ENCODE results near the gene CYB561. TPM values are rescaled to one million over a fixed set of nuclear protein-coding genes. Genes with fewer than 3 reads are reported as not detected.
A peak's percentile ranks its signal among the peaks of the same experiment; 100 is the strongest.

The CYB561 gene
- total RNA-seq, 1 donor from 2014 or later, result 9.0 TPM

DNA sequence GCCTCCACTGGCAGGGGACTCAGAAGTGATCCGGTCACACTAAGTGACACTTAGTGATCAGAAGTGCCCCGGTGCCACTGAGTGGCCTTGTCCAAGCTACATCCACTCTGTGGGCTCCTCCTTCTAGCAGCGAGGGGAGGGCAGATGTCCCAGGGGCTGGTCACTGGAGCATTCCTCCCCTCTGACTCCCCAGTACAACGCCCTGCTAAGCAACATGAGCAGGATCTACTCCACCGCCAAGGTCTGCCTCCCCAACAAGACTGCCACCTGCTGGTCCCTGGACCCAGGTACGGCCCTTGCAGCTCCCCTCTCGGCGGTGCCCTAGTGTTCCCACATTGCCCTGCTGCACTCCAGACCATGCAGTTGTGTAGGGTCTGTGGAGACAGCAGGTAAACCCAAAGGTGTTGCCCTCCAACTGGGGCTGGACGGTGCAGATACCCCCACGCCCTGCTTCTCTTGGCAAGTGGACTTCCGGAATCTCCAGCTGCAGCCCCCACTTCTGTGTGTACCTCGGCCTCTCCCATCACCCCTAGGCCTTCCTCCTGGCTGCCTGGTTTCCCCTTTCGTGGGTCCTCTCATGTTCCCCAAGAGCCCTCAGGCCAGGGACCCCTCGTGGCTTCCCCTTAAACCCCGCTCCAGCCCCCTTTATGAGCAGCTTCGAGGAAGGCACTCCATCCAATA lies 32.8 kb upstream of the CYB561 start:
- H3K27me3 ChIP-seq (ENCODE audit: low read depth), result peaks cover 11% of the 10 kb centered on the region
- H3K4me3 ChIP-seq, result peak overlapping the region; percentile 74
- TF ChIP-seq, protein P1, sequence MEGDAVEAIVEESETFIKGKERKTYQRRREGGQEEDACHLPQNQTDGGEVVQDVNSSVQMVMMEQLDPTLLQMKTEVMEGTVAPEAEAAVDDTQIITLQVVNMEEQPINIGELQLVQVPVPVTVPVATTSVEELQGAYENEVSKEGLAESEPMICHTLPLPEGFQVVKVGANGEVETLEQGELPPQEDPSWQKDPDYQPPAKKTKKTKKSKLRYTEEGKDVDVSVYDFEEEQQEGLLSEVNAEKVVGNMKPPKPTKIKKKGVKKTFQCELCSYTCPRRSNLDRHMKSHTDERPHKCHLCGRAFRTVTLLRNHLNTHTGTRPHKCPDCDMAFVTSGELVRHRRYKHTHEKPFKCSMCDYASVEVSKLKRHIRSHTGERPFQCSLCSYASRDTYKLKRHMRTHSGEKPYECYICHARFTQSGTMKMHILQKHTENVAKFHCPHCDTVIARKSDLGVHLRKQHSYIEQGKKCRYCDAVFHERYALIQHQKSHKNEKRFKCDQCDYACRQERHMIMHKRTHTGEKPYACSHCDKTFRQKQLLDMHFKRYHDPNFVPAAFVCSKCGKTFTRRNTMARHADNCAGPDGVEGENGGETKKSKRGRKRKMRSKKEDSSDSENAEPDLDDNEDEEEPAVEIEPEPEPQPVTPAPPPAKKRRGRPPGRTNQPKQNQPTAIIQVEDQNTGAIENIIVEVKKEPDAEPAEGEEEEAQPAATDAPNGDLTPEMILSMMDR (IDR thresholded peaks at IDR 0.05; ENCODE audit: borderline replicate concordance), result peak; percentile 88
- intact Hi-C loops (cut with micrococcal nuclease), result no loop called here
- DNase-seq, result peak; percentile 72
- no peaks in the 10 kb centered on the region for H3K36me3 ChIP-seq
- no peaks in the 10 kb centered on the region for H3K9me3 ChIP-seq (replicated peaks)
- peaks cover 55% of the 10 kb centered on the region for H3K4me1 ChIP-seq
- H3K27ac ChIP-seq (replicated peaks), result no peak overlapping the region

DNA sequence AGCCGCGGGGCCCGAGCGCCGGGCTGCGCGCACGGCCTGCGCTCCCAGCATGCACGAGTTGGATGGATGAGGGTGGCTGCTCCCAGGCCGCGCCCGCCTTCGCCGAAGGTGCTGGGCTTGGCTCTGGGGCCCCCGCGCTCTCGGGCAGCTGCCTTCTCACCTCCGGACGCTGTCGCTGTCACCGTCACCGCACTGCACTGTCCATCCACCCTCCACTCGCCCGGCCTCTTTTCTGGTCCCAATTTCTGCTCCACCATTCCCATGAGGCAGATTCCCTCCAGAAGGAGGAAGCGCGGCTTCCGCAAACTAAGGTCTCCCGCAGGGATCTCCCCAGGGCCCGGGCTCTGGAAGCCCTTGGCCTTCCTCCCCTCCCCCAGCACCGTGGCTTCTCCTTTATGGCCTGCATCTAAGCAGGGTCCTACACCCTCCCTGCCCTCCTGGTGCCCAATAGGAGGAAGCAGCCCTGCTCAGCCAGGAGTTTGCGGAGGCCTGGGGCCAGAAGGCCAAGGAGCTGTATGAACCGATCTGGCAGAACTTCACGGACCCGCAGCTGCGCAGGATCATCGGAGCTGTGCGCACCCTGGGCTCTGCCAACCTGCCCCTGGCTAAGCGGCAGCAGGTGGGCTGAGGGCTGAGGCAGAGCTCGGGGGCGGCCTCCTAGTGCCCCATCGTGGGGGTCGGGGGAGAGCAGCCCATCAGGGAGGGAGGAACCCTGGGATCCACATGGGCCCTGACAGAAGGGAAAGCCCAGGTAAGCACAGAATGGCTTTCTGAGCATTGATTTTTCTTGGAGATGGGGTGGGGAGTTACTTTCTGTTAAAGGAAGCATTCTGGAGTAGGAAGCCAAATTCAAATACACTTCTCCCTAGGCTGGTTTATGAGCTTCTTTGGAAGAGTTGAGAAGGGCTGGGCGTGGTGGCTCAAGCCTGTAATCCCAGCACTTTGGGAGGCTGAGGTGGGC lies 31.7 kb upstream of the CYB561 start:
- Histone ChIP-seq H3K36me3 (no peaks in the 10 kb centered on the region), H3K9me3 (replicated peaks) (no peaks in the 10 kb centered on the region), H3K27ac (replicated peaks) (peak overlapping the region; percentile 78), H3K27me3 (ENCODE audit: low read depth) (peaks cover 11% of the 10 kb centered on the region), H3K4me3 (peak overlapping the region; percentile 74), H3K4me1 (peaks cover 63% of the 10 kb centered on the region)
- no peak for DNase-seq
- TF ChIP-seq, protein P1 (IDR thresholded peaks at IDR 0.05; ENCODE audit: borderline replicate concordance), result no peak
- intact Hi-C loops (cut with micrococcal nuclease), result no loop called here

DNA sequence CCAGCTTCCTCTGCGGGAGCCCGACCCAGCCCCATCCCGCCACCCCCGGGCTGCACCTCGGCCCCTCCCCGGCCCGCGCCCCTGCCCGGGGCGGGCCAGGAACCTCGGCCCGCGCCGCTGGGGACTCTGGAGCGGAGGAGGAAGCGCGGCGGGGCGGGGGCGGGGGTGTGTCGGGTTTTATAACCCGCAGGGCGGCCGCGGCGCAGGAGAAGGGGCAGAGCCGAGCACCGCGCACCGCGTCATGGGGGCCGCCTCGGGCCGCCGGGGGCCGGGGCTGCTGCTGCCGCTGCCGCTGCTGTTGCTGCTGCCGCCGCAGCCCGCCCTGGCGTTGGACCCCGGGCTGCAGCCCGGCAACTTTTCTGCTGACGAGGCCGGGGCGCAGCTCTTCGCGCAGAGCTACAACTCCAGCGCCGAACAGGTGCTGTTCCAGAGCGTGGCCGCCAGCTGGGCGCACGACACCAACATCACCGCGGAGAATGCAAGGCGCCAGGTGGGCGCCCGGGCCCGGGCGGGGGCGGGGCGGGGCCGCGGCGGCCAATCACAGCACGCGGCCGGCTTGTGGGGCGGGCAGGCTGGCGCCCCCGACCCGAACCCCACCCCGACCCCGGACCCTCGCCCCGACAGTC lies 30.9 kb upstream of the CYB561 start, which contains the start of gene ACE:
TSS of gene ACE (plus strand) at position 208 of the 626 bp plus-strand sequence. CDS start at position 242, 34 bp downstream.
- no peaks in the 10 kb centered on the region for H3K9me3 ChIP-seq (replicated peaks)
- peak; percentile 41 for DNase-seq
- peaks cover 11% of the 10 kb centered on the region for H3K27me3 ChIP-seq (ENCODE audit: low read depth)
- peaks cover 63% of the 10 kb centered on the region for H3K4me1 ChIP-seq
- intact Hi-C loops (cut with micrococcal nuclease), result no loop called here
- peak within 1 kb of the TSS; percentile 74 for H3K4me3 ChIP-seq
- no peaks in the 10 kb centered on the region for H3K36me3 ChIP-seq
- peak within 1 kb of the TSS; percentile 78 for H3K27ac ChIP-seq (replicated peaks)
- TF ChIP-seq, protein P1 (IDR thresholded peaks at IDR 0.05; ENCODE audit: borderline replicate concordance), result no peak

DNA sequence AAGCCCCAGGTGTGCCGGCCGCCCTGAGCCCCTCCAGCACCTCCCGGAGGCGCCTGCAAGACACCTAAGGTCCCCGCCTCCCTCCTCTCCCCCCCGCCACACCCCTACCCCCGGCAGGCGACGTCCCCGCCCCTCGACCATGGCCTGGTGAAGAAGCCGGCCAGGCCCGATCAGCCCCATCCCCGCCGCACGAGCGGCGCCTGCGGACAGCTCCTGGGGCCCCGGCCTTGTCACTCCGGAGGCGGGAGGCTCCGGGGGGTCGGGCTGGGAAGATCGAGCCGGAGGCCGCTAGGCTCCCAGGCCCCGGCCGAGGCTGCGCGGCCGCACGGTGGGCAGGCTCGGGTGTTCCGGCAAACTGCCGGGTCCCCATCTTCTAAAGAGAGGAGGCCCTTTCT lies 30.4 kb upstream of the CYB561 start:
- intact Hi-C loops (cut with micrococcal nuclease), result no loop called here
- peaks cover 11% of the 10 kb centered on the region for H3K27me3 ChIP-seq (ENCODE audit: low read depth)

More for the DNA sequence above, 30.4 kb upstream of the CYB561 start:
- H3K27ac ChIP-seq (replicated peaks), result peak overlapping the region; percentile 78
- H3K9me3 ChIP-seq (replicated peaks), result no peaks in the 10 kb centered on the region
- TF ChIP-seq, protein P1 (IDR thresholded peaks at IDR 0.05; ENCODE audit: borderline replicate concordance), result no peak
- no peaks in the 10 kb centered on the region for H3K36me3 ChIP-seq
- H3K4me3 ChIP-seq, result peak overlapping the region; percentile 74
- H3K4me1 ChIP-seq, result peaks cover 63% of the 10 kb centered on the region
- DNase-seq, result no peak
